Smooth muscle cell (in vitro differentiated cells): ENCODE results near the gene KRT78. TPM values are rescaled to one million over a fixed set of nuclear protein-coding genes. Genes with fewer than 3 reads are reported as not detected.
"Not testable (repeated sequence)": the region's sequence is repeated elsewhere in the genome, so short reads cannot be mapped to it uniquely, and the experiment has no call there.

ENCODE experiments used
- DNase-seq: peaks from one replicate; lab custom pipeline; 2025; ENCODE audit not compliant: unreplicated experiment; lab: John Stamatoyannopoulos, UW
- H2AFZ ChIP-seq: fragments of 200-600 bp; sonication (generic); 2 replicates; pipeline ENCODE4 v1.6.0; 2016; ENCODE audit warnings: antibody characterized with exemption, low read depth, mild to moderate bottlenecking
- H3F3A ChIP-seq: fragments of 200-600 bp; sonication (generic); 2 replicates; pipeline ENCODE4 v1.6.0; 2017; ENCODE audit warnings: antibody characterized with exemption, low read depth
- H3K27ac ChIP-seq: fragments of 200-600 bp; sonication (generic); 2 replicates; pipeline ENCODE4 v1.5.1; 2016; ENCODE audit warnings: low read depth, mild to moderate bottlenecking
- H3K27me3 ChIP-seq: fragments of 200-600 bp; sonication (generic); 2 replicates; pipeline ENCODE4 v1.6.1; 2016; ENCODE audit warnings: low read depth, mild to moderate bottlenecking
- H3K36me3 ChIP-seq: fragments of 200-600 bp; sonication (generic); 2 replicates; pipeline ENCODE4 v1.5.1; 2016; ENCODE audit warnings: low read depth
- H3K4me1 ChIP-seq: fragments of 200-600 bp; sonication (generic); 2 replicates; pipeline ENCODE4 v1.5.1; 2016; ENCODE audit warnings: low read depth
- H3K4me2 ChIP-seq: fragments of 200-600 bp; sonication (generic); 2 replicates; pipeline ENCODE4 v1.6.0; 2016; ENCODE audit warnings: mild to moderate bottlenecking
- H3K4me3 ChIP-seq: fragments of 200-600 bp; sonication (generic); 2 replicates; pipeline ENCODE4 v1.5.1; 2016; ENCODE audit warnings: mild to moderate bottlenecking
- H3K79me2 ChIP-seq: fragments of 200-600 bp; sonication (generic); 2 replicates; pipeline ENCODE4 v1.6.0; 2016; ENCODE audit warnings: low read depth, mild to moderate bottlenecking
- H3K9ac ChIP-seq: fragments of 200-600 bp; sonication (generic); 2 replicates; pipeline ENCODE4 v1.6.0; 2016; ENCODE audit warnings: low read depth
- H3K9me3 ChIP-seq: fragments of 200-600 bp; sonication (generic); replicated peaks from 2 replicates; pipeline ENCODE4 v1.5.1; 2016; ENCODE audit warnings: low read depth
- H4K20me1 ChIP-seq: fragments of 200-600 bp; sonication (generic); 2 replicates; pipeline ENCODE4 v1.6.0; 2016; ENCODE audit warnings: low read depth
- WGBS: methylation state at CpG from one replicate; pipeline ENCODE4 v1.1.7; 2016; ENCODE audit warnings: low lambda C conversion rate; 5-methylcytosine and 5-hydroxymethylcytosine counted together
- polyA plus RNA-seq: library from polyadenylated mRNA; unstranded; fragments of >200 nt; fragmentation: Nextera tagmentation; extraction: Ambion mirVana; gene quantifications from 2 replicates; pipeline ENCODE4 v1.2.1, GENCODE V29; 2016
- total RNA-seq: library from RNA; depleted of rRNA; stranded (reverse); fragments of >200 nt; gene quantifications from 2 replicates; pipeline ENCODE4 v1.2.3, GENCODE V29; 2014
- TF ChIP-seq, protein P1 (sequence below): fragments of 200-600 bp; sonication (generic); IDR thresholded peaks from 2 replicates; pipeline ENCODE4 v1.5.1; 2017; ENCODE audit warnings: borderline replicate concordance, mild to moderate bottlenecking, antibody characterized with exemption; ENCODE audit not compliant: insufficient read depth, poor library complexity, severe bottlenecking

Gene KRT78
- total and polyA plus RNA-seq, 2 experiments from 2014 or later, result 1.6 to 2.7 TPM

DNA sequence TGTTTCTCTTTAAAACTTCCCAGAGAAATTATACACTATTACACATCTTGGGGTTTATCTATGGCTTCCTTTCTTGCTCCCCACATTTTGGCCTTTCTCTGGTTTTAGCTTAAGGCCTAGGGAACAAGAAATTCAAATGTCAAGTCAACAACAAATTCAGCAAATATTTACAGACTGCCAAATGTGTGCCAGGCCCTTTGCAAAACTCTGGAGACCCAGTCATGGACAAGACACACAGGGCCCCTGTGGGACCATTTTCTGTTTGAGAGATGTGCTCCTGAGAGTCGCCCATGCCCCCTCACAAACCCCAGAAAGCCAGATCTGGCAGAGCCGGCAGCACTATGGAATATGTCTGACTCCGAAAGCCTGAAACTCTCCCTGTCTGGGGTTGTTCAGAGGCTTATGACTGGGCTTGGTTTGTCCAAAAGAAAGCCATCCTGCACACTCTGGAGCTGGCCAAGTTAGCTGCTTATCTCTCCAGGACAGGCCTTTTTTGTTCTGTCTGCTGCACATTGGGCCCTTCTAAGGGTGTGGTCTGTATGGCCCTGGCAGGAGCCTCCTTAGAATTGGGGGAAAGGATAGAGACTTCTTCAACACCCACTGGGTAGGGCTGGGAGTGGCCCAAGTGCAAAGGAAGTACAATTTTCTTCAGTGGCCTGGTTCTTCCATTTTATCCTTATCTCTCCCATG, 51.8 kb downstream of the KRT78 start:
- TF ChIP-seq, protein P1, sequence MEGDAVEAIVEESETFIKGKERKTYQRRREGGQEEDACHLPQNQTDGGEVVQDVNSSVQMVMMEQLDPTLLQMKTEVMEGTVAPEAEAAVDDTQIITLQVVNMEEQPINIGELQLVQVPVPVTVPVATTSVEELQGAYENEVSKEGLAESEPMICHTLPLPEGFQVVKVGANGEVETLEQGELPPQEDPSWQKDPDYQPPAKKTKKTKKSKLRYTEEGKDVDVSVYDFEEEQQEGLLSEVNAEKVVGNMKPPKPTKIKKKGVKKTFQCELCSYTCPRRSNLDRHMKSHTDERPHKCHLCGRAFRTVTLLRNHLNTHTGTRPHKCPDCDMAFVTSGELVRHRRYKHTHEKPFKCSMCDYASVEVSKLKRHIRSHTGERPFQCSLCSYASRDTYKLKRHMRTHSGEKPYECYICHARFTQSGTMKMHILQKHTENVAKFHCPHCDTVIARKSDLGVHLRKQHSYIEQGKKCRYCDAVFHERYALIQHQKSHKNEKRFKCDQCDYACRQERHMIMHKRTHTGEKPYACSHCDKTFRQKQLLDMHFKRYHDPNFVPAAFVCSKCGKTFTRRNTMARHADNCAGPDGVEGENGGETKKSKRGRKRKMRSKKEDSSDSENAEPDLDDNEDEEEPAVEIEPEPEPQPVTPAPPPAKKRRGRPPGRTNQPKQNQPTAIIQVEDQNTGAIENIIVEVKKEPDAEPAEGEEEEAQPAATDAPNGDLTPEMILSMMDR, result no peak

DNA sequence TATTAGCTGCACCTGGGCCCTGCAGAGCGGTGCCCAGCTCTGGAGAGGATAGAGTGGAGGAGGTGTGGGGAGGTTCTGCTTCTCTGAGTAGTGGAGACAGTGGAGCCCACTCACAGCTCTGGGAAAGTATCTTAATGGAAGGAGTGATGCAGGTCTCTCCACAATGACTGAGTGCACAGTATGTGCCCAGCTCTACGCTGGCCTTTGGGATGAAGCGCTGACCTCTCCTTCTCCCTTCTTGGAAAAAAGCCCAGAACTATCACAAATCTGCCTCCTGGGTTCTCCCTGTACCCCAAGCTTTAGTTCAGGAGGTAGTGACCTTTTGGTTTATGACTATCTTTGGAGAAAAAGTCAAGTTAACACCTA, 52.4 kb downstream of the KRT78 start:
- Histone ChIP-seq H3K4me1 (no peaks in the 10 kb centered on the region), H4K20me1 (no peaks in the 10 kb centered on the region), H3K36me3 (no peaks in the 10 kb centered on the region), H3K79me2 (no peaks in the 10 kb centered on the region), H3K4me3 (no peak overlapping the region), H3K27ac (no peak overlapping the region), H3F3A (no peaks in the 10 kb centered on the region), H3K9me3 (no peaks in the 10 kb centered on the region), H3K4me2 (no peak overlapping the region), H2AFZ (no peak overlapping the region), H3K9ac (no peak overlapping the region), H3K27me3 (no peaks in the 10 kb centered on the region)
- 100% methylated on average over 3 of the region's 3 CpGs for WGBS
- TF ChIP-seq, protein P1, result no peak
- no peak for DNase-seq

More for the DNA sequence above, 51.8 kb downstream of the KRT78 start:
- no peak overlapping the region for H3K4me3 ChIP-seq
- 92% methylated on average over 3 of the region's 3 CpGs for WGBS
- no peaks in the 10 kb centered on the region for H3K9me3 ChIP-seq
- no peaks in the 10 kb centered on the region for H3K27me3 ChIP-seq
- no peaks in the 10 kb centered on the region for H3K79me2 ChIP-seq
- H3K4me2 ChIP-seq, result no peak overlapping the region
- no peaks in the 10 kb centered on the region for H3K4me1 ChIP-seq
- DNase-seq, result no peak
- H3F3A ChIP-seq, result no peaks in the 10 kb centered on the region
- no peaks in the 10 kb centered on the region for H4K20me1 ChIP-seq
- H3K9ac ChIP-seq, result no peak overlapping the region
- H3K36me3 ChIP-seq, result no peaks in the 10 kb centered on the region
- H2AFZ ChIP-seq, result no peak overlapping the region
- H3K27ac ChIP-seq, result no peak overlapping the region

DNA sequence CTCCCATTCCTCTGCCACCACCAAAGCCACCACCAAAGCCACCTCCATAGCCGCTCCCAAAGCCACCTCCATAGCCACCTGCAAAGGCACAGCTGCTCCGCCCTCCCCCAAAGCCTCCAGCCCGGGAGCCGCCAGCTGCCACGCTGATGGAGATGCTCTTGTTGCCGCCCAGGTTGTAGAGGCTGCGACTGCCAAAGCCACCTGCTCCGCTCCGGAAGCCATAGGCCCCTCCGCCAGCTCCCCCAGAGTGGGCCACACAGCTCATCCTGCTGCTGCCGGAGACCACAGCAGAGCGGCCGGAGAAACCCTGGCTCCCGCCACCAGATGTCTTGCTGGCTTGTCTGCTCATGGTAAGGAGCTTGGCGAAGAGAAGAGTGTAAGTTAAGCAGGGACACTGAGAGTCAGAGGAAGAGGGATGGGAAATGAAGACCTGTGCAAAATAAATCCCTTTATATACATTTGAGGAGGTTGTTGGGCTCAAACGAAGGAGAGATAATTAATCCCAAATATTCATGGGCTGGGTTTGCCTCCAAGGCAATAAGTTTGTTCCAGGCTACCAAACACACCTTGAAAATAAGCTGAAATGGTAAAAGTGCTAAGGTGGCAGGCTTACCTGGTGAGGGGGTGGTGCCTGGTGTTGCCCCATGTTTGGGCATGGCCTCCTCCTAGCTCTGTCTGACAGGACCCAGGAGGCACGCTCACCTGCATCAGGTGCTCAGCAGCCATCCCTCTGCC, 52.9 kb downstream of the KRT78 start, which contains the start of gene KRT3:
KRT3 (minus strand) TSS at position 424 of the 735 bp plus-strand sequence; CDS start at position 349, 75 bp downstream.
- Histone ChIP-seq H3K9me3 (no peaks in the 10 kb centered on the region), H3K4me1 (no peaks in the 10 kb centered on the region), H3K36me3 (no peaks in the 10 kb centered on the region), H3K79me2 (no peaks in the 10 kb centered on the region), H3K27ac (no peak within 1 kb of the TSS), H4K20me1 (no peaks in the 10 kb centered on the region), H2AFZ (no peak within 1 kb of the TSS), H3K4me3 (no peak within 1 kb of the TSS), H3K9ac (no peak within 1 kb of the TSS), H3K27me3 (no peaks in the 10 kb centered on the region), H3K4me2 (no peak within 1 kb of the TSS), H3F3A (no peaks in the 10 kb centered on the region)
- WGBS, result 96% methylated on average over 17 of the region's 17 CpGs
- DNase-seq, result no peak
- TF ChIP-seq, protein P1, result no peak

DNA sequence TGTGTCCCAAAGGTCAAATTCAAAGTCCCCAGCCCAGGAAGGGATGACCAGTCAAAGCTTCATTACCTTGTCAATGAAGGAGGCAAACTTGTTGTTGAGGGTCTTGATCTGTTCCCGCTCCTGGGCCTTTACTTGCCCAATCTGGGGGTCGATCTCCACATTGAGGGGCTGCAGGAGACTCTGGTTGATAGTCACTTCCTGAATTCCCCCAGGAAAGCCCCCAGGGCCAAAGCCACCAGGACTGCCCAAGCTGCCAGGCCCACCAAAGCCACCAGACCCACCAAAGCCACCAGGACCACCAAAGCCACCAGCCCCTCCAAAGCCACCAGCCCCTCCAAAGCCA, 53.5 kb downstream of the KRT78 start:
- not testable (repeated sequence) for H3K4me2 ChIP-seq, H3K9me3 ChIP-seq, H3K4me3 ChIP-seq, DNase-seq, H3K27ac ChIP-seq, H3K36me3 ChIP-seq, H3K79me2 ChIP-seq, H3K9ac ChIP-seq, H3K4me1 ChIP-seq, H3F3A ChIP-seq, H2AFZ ChIP-seq, H3K27me3 ChIP-seq, H4K20me1 ChIP-seq
- WGBS, result 97% methylated on average over 2 of the region's 2 CpGs
